Measurements from ENCODE around the gene GRIA2.

Gene GRIA2

GRCh38 chr4:157312702-157313101 lies 92.2 kb downstream of the GRIA2 start:
- no peak for TF ChIP-seq CTCF (IDR thresholded peaks at IDR 0.05; ENCODE audit: low read depth, low read length)
- DNase-seq (ENCODE audit: extremely low read depth, low read depth): no peak

- DNase-seq (ENCODE audit: extremely low read depth, low read depth): no peak
- no peak for TF ChIP-seq CTCF (IDR thresholded peaks at IDR 0.05; ENCODE audit: low read depth, low read length)
Measured at GRCh38 chr4:157314906-157315305, 94.4 kb downstream of the GRIA2 start.

GRCh38 chr4:157315968-157316367 lies 95.4 kb downstream of the GRIA2 start:
- DNase-seq (ENCODE audit: extremely low read depth, low read depth): no peak
- TF ChIP-seq CTCF (IDR thresholded peaks at IDR 0.05; ENCODE audit: low read depth, low read length): no peak

GRCh38 chr4:157320092-157320491 lies 99.6 kb downstream of the GRIA2 start:
- no peak for TF ChIP-seq CTCF (IDR thresholded peaks at IDR 0.05; ENCODE audit: low read depth, low read length)
- no peak for DNase-seq (ENCODE audit: extremely low read depth, low read depth)

GRCh38 chr4:157327666-157328065 lies 107.1 kb downstream of the GRIA2 start:
- no peak for TF ChIP-seq CTCF (IDR thresholded peaks at IDR 0.05; ENCODE audit: low read depth, low read length)
- DNase-seq (ENCODE audit: extremely low read depth, low read depth): no peak

- TF ChIP-seq CTCF (IDR thresholded peaks at IDR 0.05; ENCODE audit: low read depth, low read length): no peak
Measured at GRCh38 chr4:157357887-157358286, 137.4 kb downstream of the GRIA2 start.

GRCh38 chr4:157358439-157358838 lies 137.9 kb downstream of the GRIA2 start:
- no peak for TF ChIP-seq CTCF (IDR thresholded peaks at IDR 0.05; ENCODE audit: low read depth, low read length)
- no peak for DNase-seq (ENCODE audit: extremely low read depth, low read depth)

More at GRCh38 chr4:157357887-157358286, 137.4 kb downstream of the GRIA2 start:
- no peak for DNase-seq (ENCODE audit: extremely low read depth, low read depth)

Data from AG09319 (cell line).